Muscle layer of duodenum (tissue), 2 donors: ENCODE results near the gene ETV5.
A peak's percentile ranks its signal among the peaks of the same experiment; 100 is the strongest.

ENCODE experiments used
- H3K27ac ChIP-seq: one replicate; pipeline ENCODE4 v1.7.0; 2013; ENCODE audit warnings: mild to moderate bottlenecking, low read length
- H3K27me3 ChIP-seq: one replicate; pipeline ENCODE4 v1.7.0; 2013; ENCODE audit warnings: low read depth, mild to moderate bottlenecking, control low read depth, low read length
- H3K36me3 ChIP-seq, 2 donors: one replicate each; pipeline ENCODE4 v1.7.0; 2013; ENCODE audit warnings: low read length in 2 of 2, control low read depth in 1 of 2, mild to moderate bottlenecking in 1 of 2; ENCODE audit not compliant: insufficient read depth in 2 of 2, control insufficient read depth in 1 of 2
- H3K4me1 ChIP-seq, 2 donors: one replicate each; pipeline ENCODE4 v1.7.0; 2013; ENCODE audit warnings: low read length in 2 of 2, mild to moderate bottlenecking in 2 of 2, control low read depth in 1 of 2, moderate library complexity in 1 of 2; ENCODE audit not compliant: insufficient read depth in 2 of 2, control insufficient read depth in 1 of 2
- H3K4me3 ChIP-seq, 2 donors: one replicate each; pipeline ENCODE4 v1.7.0; 2013; ENCODE audit warnings: low read length in 2 of 2, low read depth in 1 of 2, mild to moderate bottlenecking in 1 of 2
- H3K9me3 ChIP-seq, 2 donors: one replicate each; pipeline ENCODE4 v1.7.0; 2013; ENCODE audit warnings: low read length in 2 of 2, control low read depth in 1 of 2, mild to moderate bottlenecking in 1 of 2; ENCODE audit not compliant: control insufficient read depth in 1 of 2
- donor health status: healthy.

Gene ETV5

GRCh38 chr3:186105543-186105942 is 3.3 kb downstream of the ETV5 start:
- Histone ChIP-seq H3K27me3 (no peaks in the 10 kb centered on the region), H3K4me3 (no peak overlapping the region), H3K9me3 (no peaks in the 10 kb centered on the region), H3K27ac (no peak overlapping the region), H3K4me1 (peaks cover 12 to 26% of the 10 kb centered on the region in 2 donors), H3K36me3 (no peaks in the 10 kb centered on the region)

GRCh38 chr3:186102687-186103086 is 6.2 kb downstream of the ETV5 start:
- H3K9me3 ChIP-seq: no peaks in the 10 kb centered on the region
- H3K27ac ChIP-seq: no peak overlapping the region
- peaks cover 5 to 39% of the 10 kb centered on the region in 2 donors for H3K4me1 ChIP-seq
- no peak overlapping the region for H3K4me3 ChIP-seq
- H3K36me3 ChIP-seq: no peaks in the 10 kb centered on the region
- H3K27me3 ChIP-seq: no peaks in the 10 kb centered on the region

GRCh38 chr3:186100398-186100797 is 8.5 kb downstream of the ETV5 start:
- Histone ChIP-seq H3K4me1 (peaks cover 15 to 42% of the 10 kb centered on the region in 2 donors), H3K36me3 (no peaks in the 10 kb centered on the region), H3K27ac (no peak overlapping the region), H3K9me3 (no peaks in the 10 kb centered on the region), H3K27me3 (no peaks in the 10 kb centered on the region), H3K4me3 (no peak overlapping the region)

GRCh38 chr3:186099178-186099577 is 9.7 kb downstream of the ETV5 start:
- no peaks in the 10 kb centered on the region for H3K36me3 ChIP-seq
- no peak overlapping the region for H3K4me3 ChIP-seq
- no peaks in the 10 kb centered on the region for H3K9me3 ChIP-seq
- no peaks in the 10 kb centered on the region for H3K27me3 ChIP-seq
- H3K27ac ChIP-seq: no peak overlapping the region
- H3K4me1 ChIP-seq: peaks cover 15 to 41% of the 10 kb centered on the region in 2 donors

GRCh38 chr3:186098740-186099139 is 10.1 kb downstream of the ETV5 start:
- H3K9me3 ChIP-seq: no peaks in the 10 kb centered on the region
- peaks cover 15 to 37% of the 10 kb centered on the region in 2 donors for H3K4me1 ChIP-seq
- no peak overlapping the region for H3K27ac ChIP-seq
- H3K4me3 ChIP-seq: no peak overlapping the region
- H3K27me3 ChIP-seq: no peaks in the 10 kb centered on the region
- no peaks in the 10 kb centered on the region for H3K36me3 ChIP-seq

- peaks cover 11 to 28% of the 10 kb centered on the region in 2 donors for H3K4me1 ChIP-seq
- no peak overlapping the region for H3K27ac ChIP-seq
Measured at GRCh38 chr3:186097663-186098451, 11.0 kb downstream of the ETV5 start.

GRCh38 chr3:186097317-186097662 is 11.6 kb downstream of the ETV5 start:
- Histone ChIP-seq H3K4me1 (peaks cover 11 to 28% of the 10 kb centered on the region in 2 donors), H3K4me3 (peak overlapping the region; percentile 18 to 58), H3K27me3 (no peaks in the 10 kb centered on the region), H3K27ac (no peak overlapping the region), H3K36me3 (no peaks in the 10 kb centered on the region), H3K9me3 (no peaks in the 10 kb centered on the region)

More at GRCh38 chr3:186097663-186098451, 11.0 kb downstream of the ETV5 start:
- H3K4me3 ChIP-seq: peak overlapping the region; percentile 18 to 58
- H3K36me3 ChIP-seq: no peaks in the 10 kb centered on the region
- no peaks in the 10 kb centered on the region for H3K27me3 ChIP-seq
- H3K9me3 ChIP-seq: no peaks in the 10 kb centered on the region

GRCh38 chr3:186096290-186096689 is 12.6 kb downstream of the ETV5 start:
- Histone ChIP-seq H3K4me3 (no peak overlapping the region), H3K27me3 (no peaks in the 10 kb centered on the region), H3K9me3 (no peaks in the 10 kb centered on the region), H3K4me1 (peaks cover 13 to 28% of the 10 kb centered on the region in 2 donors), H3K27ac (peak overlapping the region; percentile 58), H3K36me3 (no peaks in the 10 kb centered on the region)

GRCh38 chr3:186095561-186096081 is 13.3 kb downstream of the ETV5 start:
- no peaks in the 10 kb centered on the region for H3K36me3 ChIP-seq
- H3K27me3 ChIP-seq: no peaks in the 10 kb centered on the region
- H3K4me3 ChIP-seq: no peak overlapping the region
- H3K4me1 ChIP-seq: peaks cover 20 to 28% of the 10 kb centered on the region in 2 donors
- H3K9me3 ChIP-seq: no peaks in the 10 kb centered on the region
- H3K27ac ChIP-seq: peak overlapping the region; percentile 58

- H3K4me3 ChIP-seq: no peak overlapping the region
- H3K4me1 ChIP-seq: peaks cover 20 to 28% of the 10 kb centered on the region in 2 donors
- H3K27me3 ChIP-seq: no peaks in the 10 kb centered on the region
- H3K9me3 ChIP-seq: no peaks in the 10 kb centered on the region
- H3K27ac ChIP-seq: peak overlapping the region; percentile 58
- H3K36me3 ChIP-seq: no peaks in the 10 kb centered on the region
Measured at GRCh38 chr3:186094696-186095425, 14.0 kb downstream of the ETV5 start.

GRCh38 chr3:186094271-186094670 is 14.6 kb downstream of the ETV5 start:
- Histone ChIP-seq H3K27ac (peak overlapping the region; percentile 58), H3K9me3 (no peaks in the 10 kb centered on the region), H3K4me1 (peaks cover 20 to 27% of the 10 kb centered on the region in 2 donors), H3K4me3 (no peak overlapping the region), H3K36me3 (no peaks in the 10 kb centered on the region), H3K27me3 (no peaks in the 10 kb centered on the region)
